Posterior cingulate gyrus (tissue), 11 donors: Measurements from ENCODE around the gene CLASP2.

Experiments
- DNase-seq, 10 donors: peaks; one replicate each; pipeline versions ENCODE4 v3.0.0 to v3.0.0-alpha.2; 2020 to 2021; ENCODE audit warnings: mixed read lengths in 3 of 10
- intact Hi-C: fragments of 100-400 bp; cut with DNase I; formaldehyde crosslinking; loops from one replicate; pipeline ENCODE4 v1.15.1; 2023

Gene CLASP2

DNA sequence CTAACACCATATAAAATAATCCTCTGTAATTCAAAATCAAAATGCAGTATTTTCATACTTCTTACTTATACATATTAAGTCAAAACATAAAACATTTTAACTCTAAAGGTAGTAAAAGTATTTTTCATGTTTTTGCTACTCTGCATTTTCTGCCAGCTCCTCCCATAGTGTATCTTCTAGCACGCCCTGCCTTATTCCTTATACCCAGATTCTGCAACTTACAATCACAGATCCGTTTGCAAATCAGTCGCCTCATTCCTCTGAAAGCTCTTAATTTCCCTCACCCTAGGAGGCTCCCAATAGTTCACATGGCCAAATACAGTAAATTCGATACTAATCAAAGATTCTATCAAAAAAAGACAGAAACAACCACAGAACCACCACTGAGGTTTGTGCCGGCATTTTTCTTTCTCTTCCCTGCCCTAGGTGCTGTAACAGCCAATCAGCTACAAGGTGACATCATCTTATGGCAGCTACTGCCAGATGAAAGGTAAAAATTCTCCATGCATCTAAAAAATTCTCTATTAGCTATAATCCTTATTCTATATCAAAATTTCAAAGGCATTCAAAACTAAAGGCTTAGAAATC is 72.9 kb downstream of the CLASP2 start:
- intact Hi-C loops, result no loop called here
- DNase-seq, result peak in 1 of 10 donors; percentile 66

DNA sequence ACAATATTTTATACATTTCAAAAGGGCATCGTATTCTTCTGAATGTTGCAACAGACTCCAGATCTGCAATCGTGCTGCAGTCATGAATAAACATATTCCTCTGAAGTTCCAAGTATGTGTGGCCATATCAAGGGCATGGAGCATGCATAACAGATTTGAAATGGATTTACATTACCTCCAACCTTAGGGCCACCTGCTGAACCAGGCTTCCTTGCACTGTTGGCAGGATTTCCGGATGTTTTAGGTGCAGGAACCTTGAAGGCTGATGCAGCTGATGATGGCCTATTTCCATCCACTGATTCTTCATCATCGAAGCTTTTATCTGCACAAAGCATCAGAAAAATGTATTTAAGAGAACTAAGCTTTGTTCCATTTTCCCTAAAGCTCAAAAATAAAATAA is 73.5 kb downstream of the CLASP2 start:
- intact Hi-C loops, result no loop called here

DNA sequence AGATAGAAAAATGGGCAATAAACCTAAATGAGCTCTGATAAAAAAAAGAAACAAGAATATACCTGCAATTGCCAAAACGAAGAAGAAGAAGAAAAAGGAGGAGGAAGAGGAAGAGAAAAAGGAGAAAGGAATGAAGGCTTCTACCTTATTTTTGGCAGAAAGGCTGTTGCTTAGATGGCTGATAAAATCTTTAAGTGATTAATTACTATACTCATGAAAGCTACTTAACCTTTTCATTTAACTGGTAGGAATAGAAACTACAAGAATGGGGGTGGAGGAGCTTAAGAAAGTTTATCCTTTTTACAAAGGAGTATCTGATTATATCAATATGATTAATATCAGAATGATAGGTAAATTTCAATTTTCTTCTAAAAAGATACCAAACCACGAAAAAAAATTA is 75.2 kb downstream of the CLASP2 start:
- no peak for DNase-seq
- intact Hi-C loops, result no loop called here

More for the DNA sequence above, 73.5 kb downstream of the CLASP2 start:
- DNase-seq, result no peak

DNA sequence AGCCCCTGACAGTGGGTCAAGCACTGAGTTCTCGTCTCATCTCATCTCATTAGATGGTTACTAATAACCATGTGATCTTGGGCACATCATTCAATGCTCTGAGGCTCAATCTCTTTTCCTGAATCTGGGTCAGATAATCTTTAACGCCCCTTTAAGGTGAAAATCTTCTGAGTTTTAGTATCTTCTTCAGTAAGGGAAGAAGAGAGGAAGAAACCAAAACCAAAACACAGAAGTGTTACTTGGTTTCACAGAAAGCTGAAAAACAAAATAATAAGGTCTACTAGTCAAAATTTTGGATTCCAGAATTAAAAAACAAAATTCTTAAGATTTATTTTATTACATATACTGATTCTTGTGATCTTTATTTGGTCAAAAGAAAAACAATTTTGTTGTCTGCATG is 78.2 kb downstream of the CLASP2 start:
- no peak for DNase-seq
- intact Hi-C loops, result loop anchor here (5.0 kb wide), 1 partner anchor 147 kb away; no protein-coding TSS in a partner anchor

DNA sequence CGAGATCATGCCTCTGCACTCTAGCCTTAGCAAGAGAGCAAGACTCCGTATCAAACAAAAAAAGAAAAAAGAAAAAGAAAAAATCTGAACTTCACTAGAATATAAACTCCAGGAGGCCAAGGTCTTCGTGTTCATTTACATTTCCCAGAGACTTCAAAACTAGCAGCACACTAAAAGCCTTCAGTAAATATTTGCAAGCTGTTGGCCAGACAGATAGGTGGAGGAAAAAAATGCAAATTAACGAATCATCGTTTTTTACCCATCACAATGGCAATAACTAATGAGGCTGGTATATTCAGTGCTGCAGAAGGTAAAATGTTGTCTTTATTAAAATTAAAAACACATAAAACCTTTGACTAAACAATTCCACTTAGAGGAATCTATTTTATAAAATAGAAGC is 80.6 kb downstream of the CLASP2 start:
- intact Hi-C loops, result loop anchor here (5.0 kb wide), 1 partner anchor 150 kb away; no protein-coding TSS in a partner anchor

DNA sequence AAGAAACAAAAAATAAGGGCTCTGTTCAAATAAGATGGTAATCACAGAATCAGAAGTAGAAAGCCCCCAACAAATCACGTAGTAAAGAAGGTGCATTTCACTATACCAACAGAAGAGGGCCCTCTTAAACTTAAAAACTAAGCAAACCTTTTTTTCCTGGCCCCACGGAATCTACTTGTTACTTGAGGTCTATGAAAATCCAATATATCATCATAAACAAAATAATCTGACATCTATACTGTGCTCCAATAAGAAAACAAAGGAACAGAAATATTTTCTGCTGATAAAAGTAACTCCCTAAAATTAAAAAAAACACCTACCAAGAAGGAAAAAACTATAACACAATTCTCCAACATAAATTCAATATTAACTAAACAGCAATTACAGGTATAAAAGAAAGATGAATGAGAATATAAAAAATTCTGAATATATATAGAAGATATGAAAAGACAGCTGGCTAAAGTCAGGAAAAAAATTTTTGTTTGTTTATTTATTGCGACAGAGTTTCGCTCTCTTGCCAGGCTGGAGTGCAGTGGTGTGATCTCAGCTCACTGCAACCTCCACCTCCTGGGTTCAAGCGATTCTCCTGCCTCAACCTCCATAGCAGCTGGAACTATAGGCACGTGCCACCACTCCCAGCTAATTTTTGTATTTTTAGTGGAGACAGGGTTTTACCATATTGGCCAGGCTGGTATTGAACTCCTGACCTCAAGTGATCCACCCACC is 81.8 kb downstream of the CLASP2 start:
- DNase-seq, result no peak
- intact Hi-C loops, result loop anchor here (1.0 to 5.0 kb wide), 2 partner anchors 81 to 151 kb away; no protein-coding TSS in a partner anchor

More for the DNA sequence above, 80.6 kb downstream of the CLASP2 start:
- DNase-seq, result no peak

DNA sequence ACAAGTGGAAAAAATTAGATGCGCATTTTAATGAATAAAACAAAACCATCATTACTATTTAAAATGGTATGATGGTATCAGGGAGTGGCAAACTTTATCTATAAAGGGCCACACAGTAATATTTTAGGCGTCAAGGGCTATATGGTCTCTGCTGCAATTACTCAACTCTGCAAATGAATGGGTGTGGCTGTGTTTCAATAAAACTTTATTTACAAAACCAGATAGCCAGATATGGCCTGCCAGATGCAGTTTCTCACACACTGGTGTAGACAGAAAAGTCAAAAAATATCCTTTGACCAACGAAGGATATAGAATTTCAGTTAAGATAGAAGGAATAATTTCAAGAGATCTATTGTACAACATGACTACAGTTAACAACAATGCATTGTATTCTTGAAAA is 83.8 kb downstream of the CLASP2 start:
- no peak for DNase-seq
- intact Hi-C loops, result no loop called here

DNA sequence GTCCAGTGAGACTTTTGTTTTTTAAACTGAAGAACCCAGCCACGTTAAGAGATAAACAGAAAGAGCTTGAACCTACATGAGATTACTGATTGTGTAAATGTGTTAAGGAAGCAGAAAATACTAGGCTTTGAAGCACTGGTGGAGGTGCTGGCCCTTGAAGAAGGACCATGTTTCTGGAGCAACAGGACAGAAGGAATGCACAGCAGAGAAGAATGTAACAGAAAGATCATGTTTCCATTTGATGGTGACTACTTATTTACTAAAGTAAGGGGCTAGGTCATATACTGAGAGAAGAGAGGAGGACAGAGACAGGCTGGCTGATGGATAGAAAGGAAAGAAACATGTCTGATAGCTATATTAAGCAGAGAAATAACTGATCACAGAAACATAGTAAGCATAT is 88.8 kb downstream of the CLASP2 start:
- DNase-seq, result no peak
- intact Hi-C loops, result no loop called here

DNA sequence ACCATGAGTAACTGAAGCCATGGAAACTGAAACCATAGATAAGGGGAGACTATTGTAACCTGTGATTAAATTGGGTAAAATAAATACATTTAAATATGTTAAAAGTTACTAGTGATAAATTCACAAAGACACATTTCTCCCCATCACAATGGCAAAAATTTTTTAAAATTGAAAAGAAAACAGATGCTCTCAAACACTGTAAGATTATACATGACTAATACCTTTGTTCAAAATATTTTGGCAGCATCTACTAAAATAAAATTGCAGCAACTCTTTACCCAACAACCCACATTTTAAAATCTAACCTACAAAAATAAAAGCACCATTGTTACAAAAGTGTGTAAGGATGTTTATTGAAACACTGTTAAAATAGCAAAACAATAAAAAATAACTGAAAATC is 93.3 kb downstream of the CLASP2 start:
- intact Hi-C loops, result no loop called here
- no peak for DNase-seq

DNA sequence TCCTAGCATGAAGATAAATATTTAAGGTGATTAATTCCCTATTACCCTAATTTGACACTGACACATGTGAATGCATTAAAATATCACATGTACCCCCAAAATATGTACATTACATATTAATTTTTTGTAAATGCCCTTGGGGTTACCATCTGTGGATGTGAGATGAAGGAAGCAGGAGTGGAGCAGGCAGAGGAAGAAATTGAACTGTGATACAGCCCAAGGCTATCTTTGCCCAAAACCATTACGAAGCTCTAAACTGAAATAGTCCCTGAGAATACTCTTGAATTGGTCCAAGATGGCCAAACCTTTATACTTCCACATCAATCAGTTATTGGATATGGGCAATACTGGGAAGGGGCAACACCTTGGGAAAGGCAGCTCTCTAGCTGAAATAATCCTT is 105.0 kb downstream of the CLASP2 start:
- intact Hi-C loops, result no loop called here

DNA sequence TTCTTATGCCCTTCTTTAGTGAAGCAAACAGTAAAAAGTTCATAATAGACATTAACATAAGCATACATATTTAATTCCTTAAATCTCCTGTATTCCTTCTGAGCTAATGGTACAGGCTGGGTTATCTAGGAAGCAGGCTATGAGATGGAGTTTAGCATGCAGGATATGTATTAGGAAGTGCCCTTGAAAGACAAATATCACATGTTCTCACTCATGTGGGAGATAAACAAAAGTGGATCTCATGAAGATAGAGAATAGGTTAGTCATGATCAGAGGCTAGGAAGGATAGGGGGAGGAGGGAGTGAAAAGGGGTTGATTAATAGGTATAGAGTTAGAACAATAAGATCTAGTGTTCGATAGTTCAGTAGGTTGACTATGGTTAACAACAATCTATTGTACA is 105.4 kb downstream of the CLASP2 start:
- intact Hi-C loops, result no loop called here

More for the DNA sequence above, 105.0 kb downstream of the CLASP2 start:
- DNase-seq, result no peak

DNA sequence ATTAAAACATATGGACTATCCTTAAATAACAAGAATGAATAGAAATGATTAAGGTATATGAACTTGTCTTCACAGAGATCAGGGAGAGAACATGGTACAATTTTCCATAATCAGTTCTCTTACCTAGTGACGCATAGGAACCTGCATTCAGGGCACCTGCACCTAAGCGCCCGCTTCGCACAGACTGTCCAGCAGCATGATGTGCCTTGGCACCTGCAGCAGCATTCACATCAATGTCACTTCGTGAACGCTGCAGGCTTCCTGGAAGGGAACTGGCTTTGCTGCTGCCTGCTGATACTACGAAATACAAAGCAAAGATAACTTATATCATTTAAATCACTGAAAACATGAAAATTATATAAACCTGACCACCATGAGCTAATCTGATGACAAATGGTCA is 115.2 kb downstream of the CLASP2 start:
- peak in 1 of 10 donors; percentile 65 for DNase-seq
- intact Hi-C loops, result no loop called here

More for the DNA sequence above, 105.4 kb downstream of the CLASP2 start:
- no peak for DNase-seq

DNA sequence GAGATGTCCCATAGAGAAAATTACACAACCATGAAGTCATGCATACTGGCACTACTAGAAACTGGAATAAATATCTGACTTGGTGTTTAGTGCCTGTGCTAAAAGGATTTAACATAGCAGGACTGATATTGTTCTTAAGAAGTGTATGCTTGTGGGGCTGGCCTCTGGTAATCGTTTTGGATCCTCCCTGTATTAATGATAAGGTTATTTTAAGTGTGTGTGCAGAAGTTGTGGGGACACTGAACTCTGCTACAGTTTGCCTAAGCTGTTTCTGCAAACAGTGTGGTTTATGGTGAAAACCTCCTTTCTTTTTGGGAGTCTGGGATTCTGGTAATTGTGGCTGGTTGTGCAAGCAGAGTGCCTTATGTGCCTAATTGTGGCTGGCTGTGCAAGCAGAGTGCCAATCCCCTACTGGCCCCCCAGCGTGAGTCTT is 120.8 kb downstream of the CLASP2 start:
- DNase-seq, result no peak
- intact Hi-C loops, result no loop called here

DNA sequence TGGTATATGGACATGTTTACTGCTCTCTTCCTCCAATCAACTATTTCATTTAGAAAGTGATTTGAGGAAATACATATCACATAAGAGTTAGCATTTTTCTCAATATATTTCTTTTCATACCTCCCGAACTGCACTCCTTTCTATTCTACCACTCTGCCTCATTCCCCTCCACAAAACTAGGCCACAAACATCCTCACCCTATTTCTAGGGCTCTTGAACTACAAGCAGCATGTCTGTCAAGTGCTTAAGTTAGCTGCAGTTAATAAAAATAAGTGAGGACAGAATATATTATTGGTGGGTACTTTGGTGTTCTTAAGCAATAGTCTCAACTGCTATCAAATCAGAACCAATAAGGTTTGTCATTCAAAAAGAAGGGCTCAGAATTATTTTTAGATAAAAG is 125.1 kb downstream of the CLASP2 start:
- intact Hi-C loops, result no loop called here
- no peak for DNase-seq

DNA sequence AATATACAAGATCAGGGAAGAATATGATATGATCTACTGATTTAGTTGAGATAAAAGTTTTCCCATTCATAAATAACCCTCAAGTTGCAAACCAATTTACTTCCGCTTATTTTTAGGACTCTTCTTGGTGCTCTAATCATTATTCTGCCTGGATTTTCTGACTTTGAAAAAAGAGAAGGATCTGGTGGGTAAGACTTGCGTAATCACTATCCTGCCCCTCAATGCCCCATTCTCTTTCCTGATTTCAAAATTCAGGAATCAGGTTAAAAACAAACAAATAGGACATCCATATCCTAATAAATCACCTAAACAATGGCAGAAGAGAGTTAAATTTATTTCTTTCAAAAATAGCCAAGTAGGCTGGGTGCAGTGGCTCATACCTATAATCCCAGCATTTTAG is 127.5 kb downstream of the CLASP2 start:
- DNase-seq, result no peak
- intact Hi-C loops, result no loop called here

DNA sequence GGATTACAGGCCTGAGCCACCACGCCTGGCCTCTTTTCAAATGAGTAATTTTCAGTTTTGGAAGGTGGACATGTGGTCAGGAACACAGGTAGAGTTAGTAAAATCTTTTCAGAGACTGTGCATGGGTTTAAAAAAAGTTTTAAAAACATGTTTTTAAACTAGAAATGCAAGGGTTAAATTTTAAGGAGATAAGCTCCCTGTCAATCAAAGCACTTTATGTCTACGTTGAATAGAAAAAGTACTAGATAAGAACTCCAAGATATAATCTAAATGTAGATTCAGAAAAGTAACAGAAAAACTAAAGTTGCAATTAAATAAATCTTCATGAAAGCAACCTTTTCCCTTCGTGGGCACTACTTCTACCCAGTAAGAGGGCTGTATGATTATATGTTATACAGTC is 131.7 kb downstream of the CLASP2 start:
- intact Hi-C loops, result no loop called here
- no peak for DNase-seq

DNA sequence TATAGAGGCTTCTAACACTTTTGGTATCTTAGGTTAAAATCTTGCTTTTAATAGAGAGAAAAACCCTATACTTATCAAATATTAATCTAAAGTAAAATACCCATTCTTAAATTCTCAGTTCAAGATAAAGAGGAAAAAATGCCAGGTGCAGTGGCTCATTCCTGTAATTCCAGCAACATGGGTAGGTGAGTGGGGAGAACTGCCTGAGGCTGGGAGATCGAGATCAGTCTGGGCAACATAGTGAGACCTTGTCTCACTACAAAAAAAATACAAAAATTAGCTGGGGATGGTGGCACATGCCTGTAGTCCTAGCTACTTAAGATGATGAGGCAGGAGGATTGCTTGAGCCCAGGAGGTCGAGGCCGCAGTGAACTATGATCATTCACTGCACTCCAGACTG is 135.8 kb downstream of the CLASP2 start:
- intact Hi-C loops, result no loop called here
- no peak for DNase-seq

DNA sequence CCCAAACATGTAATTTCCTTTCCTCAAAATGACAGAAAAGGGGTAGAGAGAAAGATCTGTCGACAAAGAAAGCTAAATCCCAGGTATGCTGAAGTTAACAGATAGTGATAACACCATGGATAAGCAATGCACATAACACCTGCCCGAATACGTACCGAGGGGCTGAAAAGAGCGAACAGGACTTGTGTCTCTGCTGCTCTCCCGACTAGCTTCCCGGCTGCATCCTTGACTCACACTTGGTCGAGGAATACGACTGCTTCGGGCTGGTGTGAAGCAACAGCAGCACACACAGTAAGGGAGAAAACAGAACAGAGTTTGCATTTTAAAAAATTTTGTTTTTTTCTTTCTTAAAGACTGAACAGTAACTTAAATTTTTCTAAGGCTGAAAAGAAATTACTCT is 136.4 kb downstream of the CLASP2 start:
- peak in 1 of 10 donors; percentile 19 for DNase-seq
- intact Hi-C loops, result no loop called here

DNA sequence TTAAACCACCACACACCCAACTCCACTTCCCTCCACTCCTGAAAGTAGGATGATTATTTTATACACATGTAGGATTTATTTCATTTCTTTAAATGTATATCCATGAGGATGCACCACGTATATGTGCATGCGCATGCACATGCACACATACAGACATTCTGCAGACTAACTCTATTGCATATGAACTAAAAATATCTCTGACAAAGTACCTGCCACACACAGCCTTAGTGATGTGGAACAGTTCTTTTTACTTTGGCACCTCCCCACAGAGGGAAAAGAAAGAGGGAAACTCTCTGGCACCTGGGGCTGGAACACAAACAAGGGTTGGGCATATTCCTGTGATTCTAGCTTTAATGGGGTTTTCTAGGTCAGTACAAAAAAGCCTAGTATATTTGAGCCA is 138.2 kb downstream of the CLASP2 start:
- no peak for DNase-seq
- intact Hi-C loops, result no loop called here

DNA sequence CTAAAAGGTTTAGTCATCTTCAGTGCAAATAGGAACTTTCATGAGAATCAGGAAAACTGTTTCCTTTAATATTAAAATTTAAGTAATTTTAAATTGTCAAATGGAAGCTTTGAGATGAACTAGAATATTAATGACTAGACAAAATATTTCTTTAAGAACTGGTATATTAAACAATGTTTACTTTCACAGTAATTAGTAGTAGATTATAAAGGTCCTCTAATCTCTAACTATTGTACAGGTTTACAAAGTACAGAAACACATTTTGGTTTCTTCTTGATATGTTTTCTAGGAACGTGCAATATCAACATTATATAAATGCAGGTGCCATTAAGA is 138.9 kb downstream of the CLASP2 start:
- intact Hi-C loops, result no loop called here
- DNase-seq, result no peak

DNA sequence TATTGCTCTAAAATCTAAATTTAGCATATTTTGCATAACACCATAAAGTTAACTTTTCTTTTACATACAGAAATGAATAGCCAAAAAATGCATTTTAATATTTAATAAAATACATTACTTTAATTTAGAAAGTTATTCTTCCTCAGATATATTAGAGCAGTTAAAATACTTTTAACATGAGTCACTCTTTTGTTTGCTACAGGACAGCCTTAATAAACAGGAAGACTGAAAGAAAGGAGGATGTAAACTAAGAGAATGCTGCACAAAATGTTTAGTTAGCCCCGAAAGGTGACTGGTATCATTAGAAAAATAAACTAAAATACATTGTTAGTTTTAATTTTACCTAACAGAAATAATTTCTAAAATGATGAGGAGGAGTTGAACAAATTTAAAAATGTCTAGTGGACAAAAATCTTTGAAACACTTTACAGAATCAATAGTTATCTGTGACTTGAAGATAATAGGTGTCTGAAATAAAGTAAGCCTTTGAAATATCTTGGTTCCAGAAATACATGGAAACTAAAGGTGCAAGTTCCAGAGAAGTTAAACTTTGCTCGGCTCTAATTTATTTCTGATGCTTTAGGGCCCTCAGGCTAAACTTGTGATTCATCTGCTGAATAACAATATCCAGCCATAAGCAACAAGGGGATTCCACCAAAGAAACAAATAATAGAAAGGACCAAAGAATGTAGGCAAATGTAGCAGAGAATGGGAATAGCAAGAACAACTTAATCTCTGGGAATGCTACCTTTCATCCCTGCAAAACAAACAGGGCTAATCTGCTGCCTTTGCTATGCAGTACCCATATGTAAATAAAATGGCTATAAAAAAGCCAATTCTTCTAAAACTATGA is 139.5 kb downstream of the CLASP2 start:
- intact Hi-C loops, result no loop called here
- no peak for DNase-seq
